Endothelial cell of umbilical vein (primary cell): ENCODE measurements around the gene TMEM38A. TPM values are rescaled to one million over a fixed set of nuclear protein-coding genes. Genes with fewer than 3 reads are reported as not detected.

Experiments
- BruUV-seq: library from RNA; stranded (reverse); fragments of 400-500 nt; replicated peaks from 2 replicates; lab custom pipeline; 2021; lab: Mats Ljungman, UMichigan
- CTCF ChIA-PET: fragments of 300-600, 350-600 bp; sonication (Branson Sonifier 250); formaldehyde crosslinking; loops from one replicate; lab custom pipeline; 2021; ENCODE audit warnings: antibody characterized with exemption, inconsistent platforms; lab: Charles Lee
- POLR2A ChIA-PET: fragments of 300-600, 350-600 bp; sonication (Branson Sonifier 250); formaldehyde crosslinking; loops from one replicate; lab custom pipeline; 2021; ENCODE audit warnings: antibody characterized with exemption, inconsistent platforms; lab: Charles Lee
- DNase-seq: peaks from one replicate; pipeline ENCODE4 v3.0.0-alpha.2; 2011; ENCODE audit warnings: low read depth, low spot score
- FAIRE-seq: peaks from 2 replicates; lab custom pipeline; 2011; peaks lifted over from hg19 to GRCh38; lab: Jason Lieb, UNC
- H2AFZ ChIP-seq: 2 replicates; pipeline ENCODE4 v1.6.0; 2012; ENCODE audit warnings: low read depth, low read length, control low read depth, inconsistent platforms
- H3K27ac ChIP-seq: 2 replicates; pipeline ENCODE4 v1.5.1; 2011; ENCODE audit warnings: low read depth, mild to moderate bottlenecking, control low read depth, low read length, moderate library complexity; ENCODE audit not compliant: insufficient read depth
- H3K27me3 ChIP-seq, 2 experiments: 2 replicates each; pipeline versions ENCODE4 v1.6.0 to v1.6.1; 2011; ENCODE audit warnings: low read length in 2 of 2, mixed read lengths in 1 of 2; ENCODE audit not compliant: control insufficient read depth in 2 of 2, insufficient read depth in 2 of 2
- H3K36me3 ChIP-seq, 2 experiments: 2 replicates in 1 of 2; 3 replicates in 1 of 2; pipeline ENCODE4 v1.5.1; 2011; ENCODE audit warnings: low read length in 2 of 2, mild to moderate bottlenecking in 1 of 2, moderate library complexity in 1 of 2; ENCODE audit not compliant: control insufficient read depth in 2 of 2, insufficient read depth in 2 of 2; ENCODE audit errors: extremely low read depth in 1 of 2
- H3K4me1 ChIP-seq: 3 replicates; pipeline ENCODE4 v1.5.1; 2011; ENCODE audit warnings: mild to moderate bottlenecking, low read length; ENCODE audit not compliant: control insufficient read depth, insufficient read depth; ENCODE audit errors: extremely low read depth
- H3K4me2 ChIP-seq: 2 replicates; pipeline ENCODE4 v1.6.1; 2011; ENCODE audit warnings: low read length, control low read depth, mixed read lengths; ENCODE audit not compliant: insufficient read depth
- H3K4me3 ChIP-seq, 3 experiments: fragments of 200-600 bp in 1 of 3; sonication (generic), shearing (Covaris generic) in 1 of 3; replicated peaks in 1 of 3; 2 replicates each; pipeline ENCODE4 v1.5.1; 2011 to 2016; ENCODE audit warnings: control low read depth in 3 of 3, low read length in 3 of 3, mild to moderate bottlenecking in 2 of 3, inconsistent platforms in 1 of 3, low read depth in 1 of 3, moderate library complexity in 1 of 3; ENCODE audit not compliant: insufficient read depth in 1 of 3
- H3K79me2 ChIP-seq: 2 replicates; pipeline ENCODE4 v1.6.0; 2012; ENCODE audit warnings: low read length, inconsistent platforms; ENCODE audit not compliant: control insufficient read depth, insufficient read depth
- H3K9ac ChIP-seq: replicated peaks from 2 replicates; pipeline ENCODE3; 2011; ENCODE audit warnings: low read length, control low read depth; ENCODE audit not compliant: insufficient read depth; ENCODE audit errors: extremely low read depth
- H3K9me1 ChIP-seq: replicated peaks from 3 replicates; pipeline ENCODE4 v1.6.0; 2011; ENCODE audit warnings: mild to moderate bottlenecking, low read length; ENCODE audit not compliant: control insufficient read depth, insufficient read depth; ENCODE audit errors: extremely low read depth
- H3K9me3 ChIP-seq: replicated peaks from 2 replicates; pipeline ENCODE4 v1.5.1; 2012; ENCODE audit warnings: low read length, inconsistent platforms; ENCODE audit not compliant: control insufficient read depth, insufficient read depth
- H4K20me1 ChIP-seq: replicated peaks from 2 replicates; pipeline ENCODE3; 2011; ENCODE audit warnings: mild to moderate bottlenecking, low read length; ENCODE audit not compliant: control insufficient read depth, insufficient read depth; ENCODE audit errors: extremely low read depth
- EZH2 ChIP-seq: IDR thresholded peaks from 2 replicates; pipeline ENCODE4 v1.6.1; 2012; ENCODE audit warnings: borderline replicate concordance, low read depth, mild to moderate bottlenecking, moderate library complexity, low read length, inconsistent platforms; ENCODE audit not compliant: severe bottlenecking
- FOS ChIP-seq: IDR thresholded peaks from 2 replicates; pipeline ENCODE4 v1.6.1; 2011; ENCODE audit warnings: mild to moderate bottlenecking, low read length, moderate library complexity, borderline replicate concordance; ENCODE audit not compliant: insufficient read depth
- GATA2 ChIP-seq: IDR thresholded peaks from 2 replicates; pipeline ENCODE4 v1.7.0; 2011; ENCODE audit warnings: low read depth, mild to moderate bottlenecking, moderate library complexity, mixed read lengths, low read length; ENCODE audit not compliant: insufficient read length, insufficient read depth
- JUN ChIP-seq: IDR thresholded peaks from 2 replicates; pipeline ENCODE4 v1.6.1; 2011; ENCODE audit warnings: borderline replicate concordance, low read depth; ENCODE audit not compliant: insufficient read length, insufficient read depth
- MYC ChIP-seq: IDR thresholded peaks from one replicate; pipeline ENCODE4 v1.6.1; 2011; ENCODE audit warnings: mild to moderate bottlenecking, low read depth, low read length
- POLR2A ChIP-seq: IDR thresholded peaks from 2 replicates; pipeline ENCODE4 v1.6.1; 2012; ENCODE audit warnings: low read depth, mild to moderate bottlenecking, control low read depth, low read length
- POLR2AphosphoS5 ChIP-seq: IDR thresholded peaks from 2 replicates; pipeline ENCODE4 v1.6.1; 2012; ENCODE audit warnings: low read depth, mild to moderate bottlenecking, control low read depth, low read length, moderate library complexity; ENCODE audit not compliant: insufficient read depth
- dilution Hi-C: fragments of 300-500 bp; cut with MboI; formaldehyde crosslinking; loops from one replicate; pipeline ENCODE4 v1.15.0; 2019; ENCODE audit warnings: low sequenced_read_pairs; ENCODE audit not compliant: extremely low pct_ligation_motif_present
- intact Hi-C: fragments of 100-400 bp; cut with micrococcal nuclease; formaldehyde crosslinking; loops from one replicate; pipeline ENCODE4 v1.10.0; 2022
- polyA plus RNA-seq, 4 experiments: library from polyadenylated mRNA; depleted of rRNA in 3 of 4; stranded (reverse) in 3 of 4; unstranded in 1 of 4; fragments of >200 nt; gene quantifications; 2 replicates each; pipeline versions ENCODE4 v1.2.1 to v1.2.3, GENCODE V29; 2011 to 2012; ENCODE audit warnings: missing spikeins in 1 of 4
- total RNA-seq: library from RNA; stranded (reverse); gene quantifications from 2 replicates; pipeline ENCODE4 v1.2.3, GENCODE V29; 2021
- TF ChIP-seq, protein P1 (sequence below), 2 donors: IDR thresholded peaks; 1 replicate in 1 of 2; 2 replicates in 1 of 2; pipeline ENCODE4 v1.5.1; 2011; ENCODE audit warnings: low read length in 2 of 2, mild to moderate bottlenecking in 2 of 2, moderate library complexity in 2 of 2, control low read depth in 1 of 2, inconsistent platforms in 1 of 2, low read depth in 1 of 2; ENCODE audit not compliant: insufficient read depth in 1 of 2; ENCODE audit errors: extremely low read depth in 1 of 2
- TF ChIP-seq, protein P2 (sequence below): IDR thresholded peaks from 2 replicates; pipeline ENCODE4 v1.6.1; 2011; ENCODE audit not compliant: insufficient read depth, insufficient read length

TMEM38A gene
- total and polyA plus RNA-seq, 2 donors (not counting 3 experiments of a cell fraction or from before 2014, with no cell fraction given): 1.6 TPM

DNA sequence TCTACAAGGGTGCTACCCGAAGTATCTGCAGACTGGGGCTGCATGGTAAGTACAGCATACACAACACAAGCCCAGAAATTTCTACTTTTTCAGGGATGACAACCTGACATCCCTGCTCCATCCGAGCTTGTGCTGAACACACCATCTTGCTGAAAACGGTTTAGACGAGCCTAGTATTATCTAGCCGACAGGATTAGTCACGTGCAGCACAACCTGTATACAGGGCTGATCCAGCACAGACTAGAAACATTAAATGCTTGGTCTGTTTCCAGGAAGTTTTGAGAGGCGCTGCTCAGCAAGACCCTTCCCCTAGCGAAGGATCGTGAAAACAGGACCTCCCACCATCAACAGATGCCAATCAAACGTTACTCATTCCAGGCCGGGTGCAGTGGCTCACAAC is 5.2 kb upstream of the TMEM38A start:
- Histone ChIP-seq H3K4me3 (no peak overlapping the region), H2AFZ (no peak overlapping the region), H3K9ac (no peak overlapping the region), H3K9me3 (no peaks in the 10 kb centered on the region), H3K9me1 (no peaks in the 10 kb centered on the region), H3K27me3 (no peaks in the 10 kb centered on the region), H3K4me1 (peaks cover 11% of the 10 kb centered on the region), H3K79me2 (peaks cover 27% of the 10 kb centered on the region), H3K36me3 (peaks cover 13 to 29% of the 10 kb centered on the region in 2 experiments), H3K4me2 (no peak overlapping the region), H4K20me1 (peaks cover 2% of the 10 kb centered on the region), H3K27ac (no peak overlapping the region)
- CTCF ChIA-PET: no interaction called here
- FAIRE-seq (no peak), DNase-seq (no peak)
- POLR2A ChIA-PET: no interaction called here
- no TSS peak for BruUV-seq
- TF ChIP-seq POLR2AphosphoS5 (no peak), MYC (no peak), POLR2A (no peak), FOS (no peak), GATA2 (no peak), EZH2 (no peak), JUN (no peak)
- TF ChIP-seq, protein P1, sequence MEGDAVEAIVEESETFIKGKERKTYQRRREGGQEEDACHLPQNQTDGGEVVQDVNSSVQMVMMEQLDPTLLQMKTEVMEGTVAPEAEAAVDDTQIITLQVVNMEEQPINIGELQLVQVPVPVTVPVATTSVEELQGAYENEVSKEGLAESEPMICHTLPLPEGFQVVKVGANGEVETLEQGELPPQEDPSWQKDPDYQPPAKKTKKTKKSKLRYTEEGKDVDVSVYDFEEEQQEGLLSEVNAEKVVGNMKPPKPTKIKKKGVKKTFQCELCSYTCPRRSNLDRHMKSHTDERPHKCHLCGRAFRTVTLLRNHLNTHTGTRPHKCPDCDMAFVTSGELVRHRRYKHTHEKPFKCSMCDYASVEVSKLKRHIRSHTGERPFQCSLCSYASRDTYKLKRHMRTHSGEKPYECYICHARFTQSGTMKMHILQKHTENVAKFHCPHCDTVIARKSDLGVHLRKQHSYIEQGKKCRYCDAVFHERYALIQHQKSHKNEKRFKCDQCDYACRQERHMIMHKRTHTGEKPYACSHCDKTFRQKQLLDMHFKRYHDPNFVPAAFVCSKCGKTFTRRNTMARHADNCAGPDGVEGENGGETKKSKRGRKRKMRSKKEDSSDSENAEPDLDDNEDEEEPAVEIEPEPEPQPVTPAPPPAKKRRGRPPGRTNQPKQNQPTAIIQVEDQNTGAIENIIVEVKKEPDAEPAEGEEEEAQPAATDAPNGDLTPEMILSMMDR (IDR thresholded peaks at IDR 0.05; ENCODE audit: extremely low read depth in 1 of 2, insufficient read depth in 1 of 2, low read depth in 1 of 2, low read length in 2 of 2): no peak
- TF ChIP-seq, protein P2, sequence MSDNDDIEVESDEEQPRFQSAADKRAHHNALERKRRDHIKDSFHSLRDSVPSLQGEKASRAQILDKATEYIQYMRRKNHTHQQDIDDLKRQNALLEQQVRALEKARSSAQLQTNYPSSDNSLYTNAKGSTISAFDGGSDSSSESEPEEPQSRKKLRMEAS: no peak
- intact Hi-C loops (no loop called here), dilution Hi-C loops (no loop called here)
